Measurements from ENCODE around the gene PPP1R13L.

GRCh38 chr19:45406226-45407090 is 1.6 kb upstream of the PPP1R13L start, which contains the start of gene POLR1G:
- TF ChIP-seq CTCF (IDR thresholded peaks at IDR 0.05) = no peak
- no peak for TF ChIP-seq EZH2 (IDR thresholded peaks at IDR 0.05; ENCODE audit: borderline replicate concordance, insufficient read depth, low read depth, low read length, poor library complexity, severe bottlenecking)

All from B cell (primary cell).